Dendritic cell treated with granulocyte-macrophage colony-stimulating factor and Interleukin-4, amounts not matched to agents 40 ng/mL and 50 ng/mL, for 4 days (primary cell): ENCODE results near the gene DDX3X.
"Not testable (repeated sequence)": the region's sequence is repeated elsewhere in the genome, so short reads cannot be mapped to it uniquely, and the experiment has no call there.

Experiments
- H3K27ac Mint-ChIP-seq: one replicate; pipeline ENCODE4 v1.8.0; 2022; ENCODE audit warnings: mild to moderate bottlenecking, mixed read lengths
- H3K27me3 Mint-ChIP-seq: one replicate; pipeline ENCODE4 v1.8.0; 2022; ENCODE audit warnings: mild to moderate bottlenecking, mixed read lengths
- H3K36me3 Mint-ChIP-seq: one replicate; pipeline ENCODE4 v1.8.0; 2022; ENCODE audit warnings: low read depth, mixed read lengths
- H3K4me1 Mint-ChIP-seq: one replicate; pipeline ENCODE4 v1.8.0; 2022; ENCODE audit warnings: low read depth, mixed read lengths
- H3K4me3 Mint-ChIP-seq: one replicate; pipeline ENCODE4 v1.8.0; 2022; ENCODE audit warnings: mild to moderate bottlenecking, moderate library complexity, mixed read lengths
- H3K9me3 Mint-ChIP-seq: one replicate; pipeline ENCODE4 v1.8.0; 2022; ENCODE audit warnings: mixed read lengths
- intact Hi-C: fragments of 100-400 bp; cut with micrococcal nuclease; formaldehyde crosslinking; loops from one replicate; pipeline ENCODE4 v1.15.0; 2022

The DDX3X gene

DNA sequence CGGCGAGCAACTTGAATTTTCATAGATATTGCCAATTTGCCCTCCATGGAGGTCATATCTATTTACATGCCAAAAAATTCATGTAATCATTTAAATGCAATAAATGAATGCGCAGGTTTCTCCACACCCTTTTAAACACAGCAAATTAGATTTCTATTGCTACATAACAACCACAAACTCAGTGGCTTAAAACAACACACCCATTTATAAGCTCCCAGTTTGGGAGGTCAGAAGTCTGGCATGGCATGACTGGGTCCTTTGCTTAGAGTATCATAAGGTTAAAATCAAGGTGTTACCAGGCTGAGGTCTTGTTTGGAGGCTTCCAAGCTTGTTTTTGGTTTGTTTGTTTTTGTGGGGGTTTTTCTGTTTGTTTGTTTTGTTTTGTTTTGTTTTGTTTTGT, 63.3 kb downstream of the DDX3X start:
- intact Hi-C loops, result no loop called here
- no peak overlapping the region for H3K4me3 Mint-ChIP-seq
- H3K27me3 Mint-ChIP-seq, result no peaks in the 10 kb centered on the region
- H3K9me3 Mint-ChIP-seq, result no peaks in the 10 kb centered on the region
- no peaks in the 10 kb centered on the region for H3K36me3 Mint-ChIP-seq
- H3K4me1 Mint-ChIP-seq, result no peaks in the 10 kb centered on the region
- H3K27ac Mint-ChIP-seq, result no peak overlapping the region

GRCh38 chrX:41397768-41398167, 63.8 kb downstream of the DDX3X start:
- no peaks in the 10 kb centered on the region for H3K27me3 Mint-ChIP-seq
- no peaks in the 10 kb centered on the region for H3K36me3 Mint-ChIP-seq
- no peaks in the 10 kb centered on the region for H3K4me1 Mint-ChIP-seq
- H3K27ac Mint-ChIP-seq, result no peak overlapping the region
- H3K4me3 Mint-ChIP-seq, result no peak overlapping the region
- no peaks in the 10 kb centered on the region for H3K9me3 Mint-ChIP-seq
- intact Hi-C loops, result no loop called here

GRCh38 chrX:41402556-41402955, 68.6 kb downstream of the DDX3X start:
- H3K9me3 Mint-ChIP-seq, H3K36me3 Mint-ChIP-seq, H3K4me1 Mint-ChIP-seq, H3K27me3 Mint-ChIP-seq, intact Hi-C loops, H3K27ac Mint-ChIP-seq, H3K4me3 Mint-ChIP-seq: not testable (repeated sequence)

GRCh38 chrX:41405551-41405950, 71.6 kb downstream of the DDX3X start:
- no peak overlapping the region for H3K4me3 Mint-ChIP-seq
- H3K9me3 Mint-ChIP-seq, result no peaks in the 10 kb centered on the region
- H3K27me3 Mint-ChIP-seq, result no peaks in the 10 kb centered on the region
- intact Hi-C loops, result no loop called here
- H3K4me1 Mint-ChIP-seq, result no peaks in the 10 kb centered on the region
- no peaks in the 10 kb centered on the region for H3K36me3 Mint-ChIP-seq
- H3K27ac Mint-ChIP-seq, result no peak overlapping the region

- Mint-ChIP-seq H3K36me3 (no peaks in the 10 kb centered on the region), H3K27ac (no peak overlapping the region), H3K4me1 (no peaks in the 10 kb centered on the region), H3K4me3 (no peak overlapping the region), H3K27me3 (no peaks in the 10 kb centered on the region), H3K9me3 (no peaks in the 10 kb centered on the region)
- intact Hi-C loops, result no loop called here
Observed at GRCh38 chrX:41406201-41406600, 72.2 kb downstream of the DDX3X start.

DNA sequence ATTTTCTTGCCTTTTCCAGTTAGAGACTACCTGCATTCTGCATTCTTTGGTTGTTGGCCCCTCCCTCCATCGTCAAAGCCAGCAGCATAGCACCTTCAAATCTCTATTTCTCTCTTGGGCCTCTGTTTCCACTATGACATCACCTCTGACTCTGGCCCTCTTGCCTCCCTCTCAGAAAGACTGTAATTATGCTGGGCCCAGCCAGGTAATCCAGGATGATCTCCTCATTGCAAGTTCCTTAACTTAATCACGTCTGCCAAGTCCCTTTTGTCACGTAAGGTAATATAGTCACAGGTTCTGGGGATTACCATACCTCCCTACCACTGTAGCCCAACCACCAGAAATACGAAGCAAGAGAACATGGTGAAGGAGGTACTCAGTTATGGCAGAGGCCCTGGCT, 73.9 kb downstream of the DDX3X start:
- Mint-ChIP-seq H3K36me3 (no peaks in the 10 kb centered on the region), H3K4me1 (no peaks in the 10 kb centered on the region), H3K27ac (no peak overlapping the region), H3K27me3 (no peaks in the 10 kb centered on the region), H3K9me3 (no peaks in the 10 kb centered on the region), H3K4me3 (no peak overlapping the region)
- intact Hi-C loops, result no loop called here

GRCh38 chrX:41408576-41408975, 74.6 kb downstream of the DDX3X start:
- H3K9me3 Mint-ChIP-seq, result no peaks in the 10 kb centered on the region
- H3K27ac Mint-ChIP-seq, result no peak overlapping the region
- no peak overlapping the region for H3K4me3 Mint-ChIP-seq
- intact Hi-C loops, result no loop called here
- H3K4me1 Mint-ChIP-seq, result no peaks in the 10 kb centered on the region
- no peaks in the 10 kb centered on the region for H3K36me3 Mint-ChIP-seq
- no peaks in the 10 kb centered on the region for H3K27me3 Mint-ChIP-seq

- intact Hi-C loops, result no loop called here
- Mint-ChIP-seq H3K36me3 (no peaks in the 10 kb centered on the region), H3K4me3 (no peak overlapping the region), H3K27ac (no peak overlapping the region), H3K27me3 (no peaks in the 10 kb centered on the region), H3K9me3 (no peaks in the 10 kb centered on the region), H3K4me1 (no peaks in the 10 kb centered on the region)
Observed at GRCh38 chrX:41409006-41409405, 75.0 kb downstream of the DDX3X start.

GRCh38 chrX:41411222-41411621, 77.3 kb downstream of the DDX3X start:
- H3K9me3 Mint-ChIP-seq, H3K27ac Mint-ChIP-seq, H3K36me3 Mint-ChIP-seq, H3K4me1 Mint-ChIP-seq, intact Hi-C loops, H3K4me3 Mint-ChIP-seq, H3K27me3 Mint-ChIP-seq: not testable (repeated sequence)

DNA sequence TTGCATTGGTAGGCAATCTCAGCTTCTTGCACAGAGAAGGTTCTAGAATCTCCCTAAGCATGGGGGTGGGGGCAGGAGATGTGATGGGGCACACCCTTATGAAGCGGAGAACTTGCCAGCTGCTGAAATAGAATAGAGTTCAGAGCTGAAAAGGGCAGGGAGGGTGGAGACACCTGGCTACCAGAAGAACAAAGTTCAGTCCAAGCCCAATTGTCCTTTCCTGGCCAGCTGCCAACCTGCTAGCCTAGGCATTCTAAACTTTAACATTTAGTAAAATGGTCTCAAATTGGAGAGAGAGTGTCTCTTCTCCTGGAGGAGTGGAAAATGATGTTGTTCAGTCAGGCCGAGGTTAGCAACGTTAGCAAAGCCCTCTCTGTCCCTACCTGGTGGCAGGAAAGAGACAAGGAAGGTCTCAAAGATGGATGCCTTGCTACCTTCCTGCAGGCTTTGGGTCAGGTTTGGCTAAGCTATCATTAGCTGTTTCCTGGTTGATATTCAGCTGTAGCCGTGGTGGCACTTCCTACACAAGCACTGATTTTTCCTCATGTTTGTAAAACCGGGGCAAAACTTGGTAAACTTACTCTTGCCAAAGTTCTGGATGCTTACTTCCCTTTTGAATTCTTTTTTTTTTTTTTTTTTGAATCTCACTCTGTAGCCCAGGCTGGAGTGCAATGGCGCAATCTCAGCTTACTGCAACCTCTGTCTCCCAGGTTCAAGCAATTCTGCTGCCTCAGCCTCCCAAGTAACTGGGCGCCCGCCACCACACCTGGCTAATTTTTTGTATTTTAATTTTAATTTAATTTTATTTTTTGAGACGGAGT, 78.5 kb downstream of the DDX3X start:
- intact Hi-C loops, result no loop called here
- Mint-ChIP-seq H3K27me3 (no peaks in the 10 kb centered on the region), H3K36me3 (no peaks in the 10 kb centered on the region), H3K27ac (no peak overlapping the region), H3K4me3 (no peak overlapping the region), H3K9me3 (no peaks in the 10 kb centered on the region), H3K4me1 (no peaks in the 10 kb centered on the region)
